Myocyte (in vitro differentiated cells): ENCODE results near the gene SLC5A11. TPM values are rescaled to one million over a fixed set of nuclear protein-coding genes. Genes with fewer than 3 reads are reported as not detected.
"Not testable (repeated sequence)": the region's sequence is repeated elsewhere in the genome, so short reads cannot be mapped to it uniquely, and the experiment has no call there.

ENCODE experiments used
- DNase-seq: peaks from one replicate; pipeline ENCODE4 v3.0.0-alpha.2; 2012; ENCODE audit warnings: low read depth
- polyA plus RNA-seq: library from polyadenylated mRNA; unstranded; fragments of >200 nt; gene quantifications from one replicate; pipeline ENCODE4 v1.2.1, GENCODE V29; 2012; ENCODE audit warnings: missing spikeins
- total RNA-seq: library from RNA; depleted of rRNA; stranded (reverse); fragments of >200 nt; gene quantifications from 2 replicates; pipeline ENCODE4 v1.2.3, GENCODE V29; 2014

SLC5A11 gene
- 0.26 TPM in 1 of 2 replicates, not detected in the other for total RNA-seq
- polyA plus RNA-seq = not detected

- no peak for DNase-seq
Measured at GRCh38 chr16:24845726-24846547, at the start of gene SLC5A11. Gene SLC5A11, plus strand, starts transcription at chr16:24845963. Its CDS starts 12,681 bp downstream, at chr16:24858644.

- no peak for DNase-seq
Measured at GRCh38 chr16:24800586-24800985, 45.2 kb upstream of the SLC5A11 start.

GRCh38 chr16:24801761-24802302 is 43.9 kb upstream of the SLC5A11 start:
- DNase-seq = no peak

GRCh38 chr16:24805484-24805883 is 40.3 kb upstream of the SLC5A11 start:
- DNase-seq = no peak

GRCh38 chr16:24807301-24807700 is 38.5 kb upstream of the SLC5A11 start:
- no peak for DNase-seq

GRCh38 chr16:24810951-24811843 is 34.6 kb upstream of the SLC5A11 start:
- DNase-seq = no peak

- not testable (repeated sequence) for DNase-seq
Measured at GRCh38 chr16:24812813-24813212, 33.0 kb upstream of the SLC5A11 start.

GRCh38 chr16:24815021-24815420 is 30.7 kb upstream of the SLC5A11 start:
- DNase-seq = no peak

GRCh38 chr16:24816688-24817087 is 29.1 kb upstream of the SLC5A11 start:
- no peak for DNase-seq

GRCh38 chr16:24819462-24820040 is 26.2 kb upstream of the SLC5A11 start:
- DNase-seq = peak; percentile 16

- no peak for DNase-seq
Measured at GRCh38 chr16:24820522-24820921, 25.2 kb upstream of the SLC5A11 start.

GRCh38 chr16:24821129-24821528 is 24.6 kb upstream of the SLC5A11 start:
- DNase-seq = no peak

GRCh38 chr16:24822542-24822941 is 23.2 kb upstream of the SLC5A11 start:
- DNase-seq = no peak

GRCh38 chr16:24822974-24823373 is 22.8 kb upstream of the SLC5A11 start:
- DNase-seq = no peak

- no peak for DNase-seq
Measured at GRCh38 chr16:24825696-24826095, 20.1 kb upstream of the SLC5A11 start.

- DNase-seq = no peak
Measured at GRCh38 chr16:24826096-24826690, 19.6 kb upstream of the SLC5A11 start.

- DNase-seq = no peak
Measured at GRCh38 chr16:24826817-24827566, 18.8 kb upstream of the SLC5A11 start.

GRCh38 chr16:24829153-24829552 is 16.6 kb upstream of the SLC5A11 start:
- DNase-seq = no peak

- DNase-seq = no peak
Measured at GRCh38 chr16:24833352-24833751, 12.4 kb upstream of the SLC5A11 start.
